ENCODE data around the gene RPP14.
A peak's percentile ranks its signal among the peaks of the same experiment; 100 is the strongest.
"Not testable (repeated sequence)": the region's sequence is repeated elsewhere in the genome, so short reads cannot be mapped to it uniquely, and the experiment has no call there.

The RPP14 gene

DNA sequence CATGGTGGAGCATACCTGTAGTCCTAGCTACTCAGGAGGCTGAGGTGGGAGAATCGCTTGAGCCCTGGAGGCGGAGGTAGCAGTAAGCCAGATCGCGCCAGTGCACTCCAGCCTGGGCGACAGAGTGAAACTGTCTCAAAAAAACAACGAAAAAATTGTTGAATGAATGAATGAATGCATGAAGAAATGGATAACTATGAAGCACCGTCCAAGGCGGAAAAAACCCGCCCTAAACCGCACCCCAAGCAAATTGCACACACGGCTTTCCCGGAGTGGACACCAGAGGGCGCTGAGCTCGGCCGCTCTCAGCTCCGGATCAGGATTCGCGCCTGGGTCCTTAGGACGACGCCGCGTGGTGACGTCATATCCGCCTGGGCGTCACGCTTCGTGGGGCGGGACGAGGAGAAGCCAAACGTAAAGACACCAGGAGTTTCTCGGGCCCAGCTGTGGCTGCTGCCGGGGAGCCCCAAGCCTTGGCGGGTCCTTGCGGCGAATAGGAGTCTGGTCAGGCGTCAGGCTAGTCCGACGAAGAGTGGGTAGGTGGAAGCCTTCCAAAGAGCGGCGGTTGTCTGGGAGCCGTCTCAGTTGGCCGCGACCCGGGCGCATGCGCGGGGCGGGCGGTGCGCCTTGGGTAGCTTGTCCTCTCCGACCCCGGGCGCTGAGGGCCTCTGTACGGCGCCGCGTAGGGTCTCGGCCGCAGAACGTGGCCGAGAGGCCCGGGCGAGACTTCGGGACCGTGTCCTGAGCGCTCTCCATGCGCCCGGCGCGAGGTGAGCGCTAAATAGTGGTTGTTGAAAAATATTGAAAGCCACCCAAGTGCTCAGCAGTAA lies at the start of gene RPP14, which contains the start of gene HTD2:
Gene RPP14, plus strand, starts transcription at position 364 of the 830 bp plus-strand sequence. CDS start 4,085 bp downstream, outside the sequence.
Gene HTD2, plus strand, starts transcription at position 639 of the 830 bp plus-strand sequence. CDS start 11,094 bp downstream, outside the sequence.
- Histone ChIP-seq H3K4me3 (peak within 1 kb of the TSS; percentile 55 to 92 (median 73)), H3K27ac (peak within 1 kb of the TSS; percentile 72 to 99 (median 98))

DNA sequence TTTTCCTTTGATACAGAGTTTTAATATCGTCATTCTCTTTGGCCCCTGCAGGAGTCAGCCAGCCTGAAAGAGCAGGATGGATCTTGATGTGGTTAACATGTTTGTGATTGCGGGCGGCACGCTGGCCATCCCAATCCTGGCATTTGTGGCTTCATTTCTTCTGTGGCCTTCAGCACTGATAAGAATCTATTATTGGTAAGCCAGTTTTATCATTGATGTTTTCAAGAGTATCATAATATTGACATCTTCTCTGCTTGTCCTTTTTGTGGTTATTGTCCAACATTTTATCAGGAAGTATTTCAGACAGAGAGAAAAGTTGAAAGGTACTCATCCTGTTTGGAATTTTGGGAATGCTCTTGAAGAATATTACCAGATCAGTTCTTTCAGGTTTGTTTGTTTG lies 49.5 kb upstream of the RPP14 start:
- Histone ChIP-seq H3K4me3 (no peak overlapping the region), H3K27ac (no peak overlapping the region)

DNA sequence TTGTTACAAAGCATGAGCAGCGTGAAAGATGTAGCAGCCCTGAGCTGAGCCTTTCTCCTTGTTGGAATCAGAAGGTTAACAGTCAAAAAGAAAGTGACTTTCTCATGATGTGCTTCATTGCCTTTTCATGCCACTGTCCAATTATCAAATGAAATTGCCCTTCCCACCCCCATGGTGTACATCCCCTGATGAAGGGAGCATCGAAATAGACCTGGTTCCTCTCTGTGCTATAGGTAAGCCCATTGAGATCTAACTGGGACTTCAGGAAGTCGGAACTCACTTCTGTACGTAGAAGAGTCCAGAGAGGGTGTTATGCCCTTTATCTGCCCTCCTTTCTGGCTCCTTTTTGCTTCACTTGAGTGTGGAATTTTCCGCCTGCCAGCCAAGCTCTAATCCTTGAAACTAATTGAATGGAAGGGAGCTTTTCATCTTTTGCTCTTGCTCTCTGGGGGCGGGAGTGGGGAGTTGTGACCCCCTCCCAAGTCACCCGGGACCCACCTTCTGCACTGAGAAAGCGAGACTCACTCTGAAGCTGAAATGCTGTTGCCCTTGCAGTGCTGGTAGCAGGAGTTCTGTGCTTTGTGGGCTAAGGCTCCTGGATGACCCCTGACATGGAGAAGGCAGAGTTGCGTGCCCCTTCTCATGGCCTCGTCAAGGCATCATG lies 47.5 kb upstream of the RPP14 start:
- H3K4me3 ChIP-seq = no peak overlapping the region
- H3K27ac ChIP-seq = no peak overlapping the region

GRCh38 chr3:58260261-58260731 lies 45.7 kb upstream of the RPP14 start:
- Histone ChIP-seq H3K4me3 (no peak overlapping the region), H3K27ac (peak overlapping the region in 1 of 21 experiments; percentile 40)

DNA sequence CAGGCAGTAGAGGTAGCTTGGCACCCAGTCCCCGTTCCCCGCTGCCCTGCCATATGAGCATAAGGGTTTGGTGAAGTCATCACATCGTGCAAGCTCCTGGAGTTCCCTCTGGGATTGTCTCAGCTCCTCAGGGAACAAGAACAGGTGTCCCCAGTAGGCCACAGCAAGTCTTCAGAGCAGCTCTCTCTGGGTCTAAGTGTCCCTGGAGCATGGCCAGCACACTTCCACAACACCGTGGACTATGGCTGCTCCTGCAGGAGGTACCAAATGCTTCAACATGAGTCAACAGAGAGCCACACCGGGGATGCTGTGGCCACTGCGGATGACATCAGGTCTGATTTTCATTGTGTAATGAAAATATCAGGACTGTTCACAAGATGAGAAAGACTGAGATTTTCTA lies 45.3 kb upstream of the RPP14 start:
- H3K27ac ChIP-seq = peak overlapping the region in 1 of 21 experiments; percentile 40
- no peak overlapping the region for H3K4me3 ChIP-seq

DNA sequence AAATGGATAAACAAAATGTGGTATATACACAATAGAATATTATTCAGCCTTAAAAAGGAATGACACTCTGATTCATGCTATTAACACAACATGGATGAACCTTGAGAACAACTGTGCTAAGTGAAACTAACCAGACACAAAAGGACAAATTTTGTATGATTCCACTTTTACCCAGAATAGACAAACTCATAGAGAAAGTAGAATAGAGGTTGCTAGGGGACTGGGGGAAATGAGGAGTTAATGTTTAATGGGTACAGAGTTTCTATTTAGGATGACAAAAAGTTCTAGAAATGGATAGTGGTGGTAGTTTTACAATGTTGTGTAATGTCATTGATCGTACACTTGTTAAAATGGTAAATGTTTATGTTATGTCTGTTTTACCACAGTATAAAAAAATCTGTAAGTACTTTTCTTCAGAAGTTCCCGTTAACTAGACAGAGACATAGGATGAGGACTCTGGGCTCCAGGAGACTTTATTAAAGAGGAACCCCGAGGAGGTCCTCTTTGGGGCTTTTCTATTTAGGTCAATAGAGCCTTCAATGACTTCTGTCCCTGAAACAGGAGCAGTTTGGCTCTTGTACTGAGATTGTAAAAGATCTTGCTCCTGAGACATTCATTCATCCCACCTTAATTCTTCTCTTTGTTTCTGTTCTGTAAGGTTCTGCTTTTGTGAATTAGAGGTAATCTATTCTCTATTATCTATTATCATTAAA lies 43.9 kb upstream of the RPP14 start:
- no peak overlapping the region for H3K27ac ChIP-seq

GRCh38 chr3:58266577-58266976 lies 39.5 kb upstream of the RPP14 start:
- Histone ChIP-seq H3K4me3 (no peak overlapping the region), H3K27ac (no peak overlapping the region)

More for the DNA sequence above, 43.9 kb upstream of the RPP14 start:
- no peak overlapping the region for H3K4me3 ChIP-seq

GRCh38 chr3:58267543-58267942 lies 38.5 kb upstream of the RPP14 start:
- not testable (repeated sequence) for H3K4me3 ChIP-seq, H3K27ac ChIP-seq

DNA sequence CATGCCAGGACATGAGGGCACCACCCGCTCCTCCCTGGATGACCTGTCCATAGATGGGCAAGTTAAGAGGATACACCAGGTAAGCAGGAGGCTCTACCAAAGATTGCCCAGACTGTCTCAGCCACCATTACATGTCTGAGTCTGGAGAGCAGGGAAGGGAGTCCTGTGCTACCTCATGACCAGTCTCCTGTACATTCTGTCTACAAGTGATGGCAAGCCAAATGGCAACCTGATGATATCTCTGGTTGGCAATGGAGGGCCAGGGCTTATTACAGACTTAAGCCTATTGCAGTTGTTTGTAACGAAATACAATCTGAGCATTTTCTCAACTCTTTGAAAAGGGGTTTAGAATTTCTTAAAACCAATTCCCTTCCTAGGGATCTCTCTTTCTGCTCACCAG lies 36.7 kb upstream of the RPP14 start:
- H3K27ac ChIP-seq = no peak overlapping the region
- H3K4me3 ChIP-seq = no peak overlapping the region

- no peak overlapping the region for H3K4me3 ChIP-seq
- H3K27ac ChIP-seq = no peak overlapping the region
Measured at GRCh38 chr3:58270485-58270884, 35.6 kb upstream of the RPP14 start.

- no peak overlapping the region for H3K4me3 ChIP-seq
- peak overlapping the region in 6 of 21 experiments; percentile 10 to 63 (median 39) for H3K27ac ChIP-seq
Measured at GRCh38 chr3:58271901-58272501, 34.0 kb upstream of the RPP14 start.

- Histone ChIP-seq H3K4me3 (no peak overlapping the region), H3K27ac (peak overlapping the region in 4 of 21 experiments; percentile 43 to 63 (median 49))
Measured at GRCh38 chr3:58272891-58273290, 33.2 kb upstream of the RPP14 start.

GRCh38 chr3:58273362-58273761 lies 32.7 kb upstream of the RPP14 start:
- peak overlapping the region in 1 of 21 experiments; percentile 63 for H3K27ac ChIP-seq
- not testable (repeated sequence) for H3K4me3 ChIP-seq

GRCh38 chr3:58274027-58274614 lies 31.9 kb upstream of the RPP14 start:
- Histone ChIP-seq H3K27ac (peak overlapping the region in 1 of 21 experiments; percentile 26), H3K4me3 (no peak overlapping the region)

GRCh38 chr3:58281069-58281468 lies 25.0 kb upstream of the RPP14 start:
- H3K4me3 ChIP-seq = no peak overlapping the region
- H3K27ac ChIP-seq = no peak overlapping the region

- Histone ChIP-seq H3K4me3 (no peak overlapping the region), H3K27ac (no peak overlapping the region)
Measured at GRCh38 chr3:58285334-58285733, 20.7 kb upstream of the RPP14 start.

DNA sequence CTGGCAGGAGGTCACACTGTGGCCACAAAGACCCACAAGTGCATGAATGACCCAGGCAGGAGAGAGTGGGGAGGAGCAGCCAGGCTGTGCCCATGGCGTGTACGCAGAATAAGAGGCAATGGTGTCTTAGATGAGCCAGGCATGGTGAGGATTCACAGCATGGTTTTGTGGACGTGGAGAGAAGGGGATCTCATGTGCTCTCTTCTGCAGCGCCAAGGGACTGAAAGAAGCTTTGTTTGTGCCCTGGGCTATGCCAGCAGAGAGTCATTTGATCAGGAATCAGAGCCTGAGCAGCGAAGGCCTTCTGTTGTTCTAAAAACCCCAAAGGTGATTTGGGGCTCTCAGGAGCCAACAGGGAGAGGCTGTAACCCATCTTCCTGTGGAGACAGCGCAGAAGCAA lies 18.7 kb upstream of the RPP14 start:
- H3K4me3 ChIP-seq = no peak overlapping the region
- no peak overlapping the region for H3K27ac ChIP-seq

- no peak overlapping the region for H3K4me3 ChIP-seq
- H3K27ac ChIP-seq = no peak overlapping the region
Measured at GRCh38 chr3:58288011-58288728, 17.9 kb upstream of the RPP14 start.

Measured in skin epidermis (tissue), 12 donors.